NCI-H146 treated with DMSO at 0.1 percent for 48 hours (cell line): ENCODE results near the gene HOXA9.

Experiments
- DNase-seq: peaks from one replicate; lab custom pipeline; 2025; ENCODE audit not compliant: unreplicated experiment; lab: John Stamatoyannopoulos, UW

The HOXA9 gene

GRCh38 chr7:27129729-27130539, 35.4 kb downstream of the HOXA9 start:
- DNase-seq, result no peak

DNA sequence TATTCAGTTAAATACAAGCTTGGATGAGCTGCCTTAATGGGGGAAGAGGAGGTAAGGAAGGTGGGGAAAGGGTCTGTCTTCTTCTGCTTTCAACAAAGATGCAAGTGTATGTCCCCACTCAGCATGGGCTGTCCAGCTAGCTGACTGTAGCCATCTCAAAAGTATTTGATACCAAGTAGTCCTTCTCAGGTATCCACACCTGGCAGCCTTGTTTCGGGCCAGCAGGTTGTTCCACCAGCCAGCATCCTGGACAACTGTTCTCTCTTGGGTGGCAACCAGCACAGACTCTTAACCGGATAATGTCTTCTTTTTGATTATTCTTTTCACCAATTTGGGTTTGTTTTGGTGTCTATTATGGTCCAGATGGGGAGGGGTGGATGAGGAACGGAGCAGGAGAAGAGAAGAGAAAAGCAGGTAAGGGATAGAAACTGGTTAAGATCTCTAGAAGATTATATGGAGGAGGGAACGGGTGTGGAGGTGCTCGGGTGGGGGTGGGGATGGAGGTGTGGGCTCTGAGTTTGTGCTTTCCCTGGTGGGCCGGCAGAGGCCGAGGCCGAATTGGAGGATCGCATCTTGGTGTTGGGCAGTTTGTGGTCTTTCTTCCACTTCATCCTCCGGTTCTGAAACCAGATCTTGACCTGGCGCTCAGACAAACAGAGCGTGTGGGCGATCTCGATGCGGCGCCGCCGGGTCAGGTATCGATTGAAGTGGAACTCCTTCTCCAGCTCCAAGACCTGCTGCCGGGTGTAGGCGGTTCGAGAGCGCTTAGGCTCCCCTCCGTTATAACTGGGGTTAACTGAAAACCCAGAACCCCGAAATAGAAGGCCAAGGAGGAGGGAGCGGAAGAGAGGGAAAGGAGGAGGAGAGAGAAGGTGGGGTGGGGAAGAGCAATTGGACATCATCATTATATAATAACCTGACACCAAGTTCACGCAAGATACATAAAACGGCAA, 36.3 kb downstream of the HOXA9 start:
- DNase-seq, result no peak

DNA sequence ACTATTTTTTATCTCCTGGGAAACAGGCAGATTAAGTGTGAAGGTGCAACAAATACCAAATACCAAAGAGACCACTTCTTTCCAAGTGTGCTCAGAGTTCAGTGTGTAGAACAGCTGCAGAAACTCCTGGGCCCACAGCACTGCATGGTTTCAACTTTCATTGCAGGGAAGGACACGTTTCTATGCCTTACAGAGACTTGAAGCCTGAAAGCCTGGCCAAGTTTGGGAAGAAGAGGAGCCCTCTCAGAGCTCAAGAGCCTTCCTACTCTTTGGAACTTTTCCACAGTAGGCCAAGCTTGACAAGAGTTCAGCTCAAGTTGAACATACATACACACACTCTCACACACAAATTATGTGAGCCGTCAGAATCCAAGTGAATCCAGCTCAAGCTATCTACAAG, 37.3 kb downstream of the HOXA9 start:
- DNase-seq, result no peak

DNA sequence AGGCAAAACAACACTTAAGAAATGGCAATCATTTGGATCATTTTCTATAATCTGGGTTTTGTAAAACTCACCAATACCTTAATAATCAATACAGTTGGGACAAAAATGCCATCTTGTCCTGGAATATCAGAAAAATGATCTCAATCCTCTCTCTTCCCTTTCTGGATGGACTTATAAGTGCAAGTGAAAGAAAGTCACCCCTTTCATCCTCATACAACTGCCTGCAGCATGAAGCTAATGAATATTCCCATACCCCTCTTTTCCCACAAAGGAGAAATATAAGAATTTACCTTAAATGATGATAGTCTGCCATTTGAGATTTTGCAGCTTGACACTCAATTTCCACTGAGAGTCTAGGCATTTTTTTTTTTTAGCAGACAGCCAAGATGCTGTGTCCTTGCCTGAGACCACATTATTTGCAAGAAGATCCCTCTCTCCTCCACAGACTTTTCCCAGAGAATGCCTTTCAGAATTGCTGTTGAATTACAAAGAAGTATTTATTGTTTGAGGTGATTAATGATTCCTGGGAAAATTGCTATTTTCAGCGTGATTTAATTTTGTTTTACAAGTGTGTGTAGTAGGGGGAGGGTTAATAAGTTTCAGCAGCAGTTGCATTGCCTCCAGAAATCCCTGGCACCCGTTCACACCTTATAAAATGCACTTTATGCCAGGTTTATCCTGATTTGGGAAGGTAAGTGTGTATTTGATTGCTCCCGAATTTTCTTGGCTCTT, 38.6 kb downstream of the HOXA9 start:
- no peak for DNase-seq

DNA sequence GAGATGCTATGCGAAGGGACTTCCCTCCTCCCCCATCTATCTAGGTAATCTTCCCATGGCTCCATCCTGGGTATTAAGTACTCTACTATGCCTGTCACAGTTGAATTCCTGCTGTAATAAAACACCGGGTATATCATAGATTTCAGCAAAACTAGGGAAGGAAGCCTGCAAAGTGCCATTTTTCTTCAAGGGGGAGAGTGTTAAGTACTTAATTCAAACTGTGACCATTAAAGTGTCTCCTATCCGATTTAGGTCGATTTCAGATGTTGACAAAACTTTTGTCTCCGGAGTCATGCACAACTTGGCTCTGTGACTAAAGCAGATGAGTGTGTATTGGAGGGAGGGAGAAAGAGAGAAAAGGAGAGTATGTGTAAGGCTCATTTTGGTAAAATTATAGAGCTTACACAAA, 39.3 kb downstream of the HOXA9 start:
- no peak for DNase-seq

GRCh38 chr7:27124902-27125689, 40.2 kb downstream of the HOXA9 start:
- no peak for DNase-seq

- no peak for DNase-seq
Observed at GRCh38 chr7:27124096-27124901, 41.0 kb downstream of the HOXA9 start.

- DNase-seq, result no peak
Observed at GRCh38 chr7:27123477-27124053, 41.8 kb downstream of the HOXA9 start.

GRCh38 chr7:27123007-27123476, 42.3 kb downstream of the HOXA9 start:
- DNase-seq, result no peak

DNA sequence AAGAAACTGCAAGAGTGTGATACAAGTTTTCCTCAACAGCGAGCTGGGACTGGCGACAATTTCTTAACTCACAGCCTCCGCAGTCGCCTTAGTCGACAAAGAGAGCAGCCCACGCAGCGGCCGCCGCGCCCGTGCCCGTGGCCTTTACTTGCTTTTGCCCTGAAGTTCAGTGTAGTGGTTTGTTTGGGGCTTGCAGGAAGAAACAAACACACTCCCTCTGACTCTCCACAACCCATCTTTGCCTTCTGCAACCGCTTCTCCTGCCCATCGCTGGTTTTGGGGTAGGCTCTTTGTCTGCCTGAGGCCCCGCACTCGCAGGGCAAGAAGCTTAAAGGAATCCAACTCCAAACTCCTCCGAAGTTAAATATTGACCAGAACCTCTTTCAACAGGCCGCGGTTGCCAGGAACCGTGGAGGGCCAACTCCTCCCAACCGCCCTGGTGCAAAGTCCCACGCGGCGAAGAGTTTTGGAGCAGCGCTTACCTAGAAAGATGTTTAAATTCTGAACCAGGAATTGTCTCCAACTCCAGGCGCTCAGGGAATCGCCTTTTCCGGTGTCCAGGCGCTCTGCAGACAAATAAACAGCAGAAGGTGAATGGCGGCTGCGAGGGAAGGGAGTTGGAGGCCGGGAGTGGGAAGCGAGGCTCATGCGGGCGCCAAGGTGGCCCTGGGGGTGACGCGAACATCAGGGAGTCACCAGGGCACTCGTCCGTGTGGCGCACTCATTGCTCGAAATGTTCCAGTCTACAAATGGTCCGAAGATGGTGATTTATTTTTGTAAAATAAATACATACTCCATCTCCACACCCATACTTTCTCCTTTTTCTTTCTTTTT, 43.0 kb downstream of the HOXA9 start:
- no peak for DNase-seq

GRCh38 chr7:27121684-27122076, 43.7 kb downstream of the HOXA9 start:
- DNase-seq, result no peak

DNA sequence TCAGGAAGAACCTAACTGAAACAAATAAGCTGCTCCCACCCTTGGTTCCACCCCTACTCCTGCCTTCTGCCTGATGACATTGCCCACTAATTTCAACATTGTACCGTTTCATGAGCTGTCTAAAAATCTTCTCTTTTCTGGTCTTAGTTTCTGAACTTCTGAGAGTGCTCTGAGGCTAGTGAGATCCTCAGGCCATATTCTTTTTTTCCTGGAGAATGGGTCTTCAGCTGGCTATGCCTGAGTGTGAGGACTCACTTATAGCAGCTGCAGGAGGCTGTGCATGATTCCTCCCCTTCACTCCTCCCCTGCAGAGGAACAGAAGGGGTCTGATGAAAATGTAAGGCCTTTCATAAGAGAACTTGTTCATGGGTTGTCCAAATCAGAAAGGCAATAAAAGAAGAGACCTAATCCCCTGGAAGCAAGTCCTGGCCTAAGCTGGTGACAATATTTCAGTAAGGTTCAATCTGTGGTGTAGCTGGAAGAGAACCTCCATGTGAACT, 45.9 kb downstream of the HOXA9 start:
- no peak for DNase-seq

DNA sequence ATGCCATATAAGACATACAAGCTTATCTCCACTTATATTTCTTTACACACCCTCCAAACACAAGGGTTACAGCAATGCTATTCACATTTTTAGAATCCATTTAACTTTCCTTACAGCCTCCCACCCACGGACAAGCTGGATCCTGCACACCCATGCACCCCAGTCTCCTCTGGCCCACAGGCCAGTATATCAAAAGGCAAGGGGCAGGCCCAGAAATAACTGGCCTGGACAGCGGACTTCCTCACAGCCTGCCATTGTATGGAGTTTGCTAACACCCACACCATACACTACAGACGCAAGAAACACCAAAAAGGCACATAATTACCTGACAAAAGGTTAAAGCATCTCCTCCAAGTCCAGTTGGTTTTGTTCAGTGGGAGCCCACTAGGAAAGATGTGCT, 46.8 kb downstream of the HOXA9 start:
- no peak for DNase-seq

DNA sequence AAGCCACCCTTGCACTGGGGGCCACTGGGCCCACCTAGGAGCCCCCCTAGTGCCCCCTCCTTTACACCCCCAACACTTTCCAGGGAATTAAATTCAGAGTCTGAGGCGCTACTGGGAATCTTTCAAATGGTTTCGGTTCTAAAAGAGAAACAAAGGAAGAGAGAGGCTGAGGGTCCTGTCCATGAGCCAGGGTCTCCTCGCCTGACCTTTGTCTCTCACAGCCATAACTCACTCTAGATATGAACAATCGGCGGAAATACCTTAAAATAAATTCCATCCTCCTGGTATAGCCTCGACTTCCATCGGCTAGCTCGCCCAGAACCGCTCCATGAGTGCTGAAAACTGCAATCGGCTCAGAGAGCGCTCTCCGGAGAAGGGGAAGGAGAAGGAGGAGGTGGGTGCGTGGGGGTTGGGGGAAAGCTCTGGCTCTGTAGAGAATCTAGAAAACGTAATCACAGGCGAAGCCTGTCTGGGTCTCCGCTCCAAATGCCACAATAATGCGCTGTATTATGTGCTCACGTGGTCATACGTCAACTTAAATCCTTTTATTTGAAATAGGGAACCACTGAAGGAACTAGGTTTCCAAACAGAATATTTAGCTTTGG, 47.3 kb downstream of the HOXA9 start:
- no peak for DNase-seq

DNA sequence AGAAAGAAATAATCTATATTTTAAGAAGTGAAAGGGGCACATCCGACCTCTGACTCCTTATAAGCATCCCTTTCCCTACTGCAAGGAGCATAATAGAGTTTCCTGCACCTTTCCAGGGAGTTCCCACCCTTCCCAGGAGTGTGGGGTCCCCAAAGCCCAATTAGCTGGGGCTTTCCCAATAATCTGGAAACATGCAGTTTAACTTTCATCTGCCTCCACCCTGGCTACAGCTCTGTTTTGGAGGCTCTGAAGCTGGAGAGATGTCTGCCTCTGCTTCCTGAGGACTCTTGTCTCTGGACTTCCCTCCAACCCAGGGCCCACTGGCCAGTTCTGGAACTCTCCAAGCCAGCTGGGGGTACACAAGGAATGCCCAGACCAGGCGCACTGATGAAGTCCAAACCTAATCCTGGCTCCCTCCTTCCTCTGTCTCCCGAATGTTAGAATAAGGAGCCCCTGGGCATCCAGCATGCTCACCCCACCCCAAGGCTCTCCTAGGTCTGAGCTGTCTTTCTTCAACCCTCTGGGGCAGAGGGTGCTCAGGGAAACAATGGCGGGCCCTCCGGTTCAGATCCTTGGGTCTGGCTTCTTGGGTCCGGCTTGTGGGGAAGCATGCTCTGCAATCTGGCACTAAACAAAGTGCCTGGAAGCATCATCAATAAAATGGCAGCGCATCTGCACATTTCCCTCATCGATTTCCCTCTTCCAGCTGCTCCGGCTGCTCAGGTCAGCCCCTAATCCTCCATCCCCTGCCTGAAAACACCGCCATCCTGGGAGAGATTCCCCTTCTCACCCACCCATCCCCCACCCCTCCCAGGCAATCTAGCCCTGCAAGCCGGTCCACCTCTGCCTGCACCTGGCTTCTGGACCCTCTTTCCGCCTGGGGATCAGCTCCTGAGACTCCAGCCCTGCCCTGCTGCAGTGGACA, 48.1 kb downstream of the HOXA9 start:
- DNase-seq, result no peak

DNA sequence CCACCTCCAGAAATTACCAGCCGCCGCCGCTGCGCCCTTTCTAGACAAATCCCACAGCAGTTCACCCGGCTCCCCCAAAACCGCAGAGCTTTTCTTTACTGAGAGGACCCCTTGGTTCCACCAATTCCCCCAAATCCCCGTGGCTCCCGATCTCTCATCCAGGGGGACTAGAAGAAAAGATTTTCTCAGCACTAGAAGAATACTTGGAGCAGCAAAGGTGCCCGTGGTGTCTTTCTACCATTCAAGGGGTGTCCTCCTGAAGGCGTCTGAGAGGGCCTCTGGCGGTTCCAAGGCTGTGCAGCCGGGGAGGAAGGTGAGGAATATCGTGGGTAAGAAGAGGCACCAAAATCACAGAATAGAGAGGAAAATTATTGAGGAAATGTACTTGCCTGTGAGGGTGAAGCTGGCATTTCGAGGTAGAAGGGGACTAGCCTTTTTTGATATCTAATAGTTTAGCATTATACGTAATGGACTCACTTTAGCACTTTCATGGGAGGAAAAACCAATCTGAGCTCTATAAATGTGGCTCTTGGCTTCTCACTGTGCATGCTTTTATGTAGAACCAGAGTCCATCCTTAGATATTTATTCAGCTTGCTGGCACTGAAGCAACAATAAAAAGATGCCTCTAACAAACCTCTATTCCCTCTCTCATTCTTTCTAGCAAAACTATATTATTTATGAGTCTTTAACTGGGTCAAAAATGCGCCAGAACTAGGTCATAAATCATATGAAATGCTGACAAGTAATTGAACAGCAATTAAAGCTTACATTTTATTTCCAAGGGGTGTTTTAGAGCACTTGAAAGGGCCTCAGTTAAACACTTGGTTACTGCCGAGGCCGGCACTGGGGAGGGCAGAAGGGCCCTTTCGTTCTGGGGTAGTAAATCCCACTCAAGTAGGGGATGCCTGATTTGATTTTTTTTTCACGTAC, 49.0 kb downstream of the HOXA9 start:
- DNase-seq, result no peak
